ENCODE measurements around the gene CXCR4.

The CXCR4 gene

GRCh38 chr2:136127356-136127755 lies 9.4 kb upstream of the CXCR4 start:
- H3K4me3 ChIP-seq (ENCODE audit: low read length), result no peak overlapping the region
- no peak for TF ChIP-seq CTCF (conservative IDR thresholded peaks at IDR 0.05; ENCODE audit: low read length)
- no peak for DNase-seq (ENCODE audit: low read depth)

GRCh38 chr2:136126421-136126926 lies 8.5 kb upstream of the CXCR4 start:
- no peak overlapping the region for H3K4me3 ChIP-seq (ENCODE audit: low read length)
- DNase-seq (ENCODE audit: low read depth), result no peak
- TF ChIP-seq CTCF (conservative IDR thresholded peaks at IDR 0.05; ENCODE audit: low read length), result no peak

DNA sequence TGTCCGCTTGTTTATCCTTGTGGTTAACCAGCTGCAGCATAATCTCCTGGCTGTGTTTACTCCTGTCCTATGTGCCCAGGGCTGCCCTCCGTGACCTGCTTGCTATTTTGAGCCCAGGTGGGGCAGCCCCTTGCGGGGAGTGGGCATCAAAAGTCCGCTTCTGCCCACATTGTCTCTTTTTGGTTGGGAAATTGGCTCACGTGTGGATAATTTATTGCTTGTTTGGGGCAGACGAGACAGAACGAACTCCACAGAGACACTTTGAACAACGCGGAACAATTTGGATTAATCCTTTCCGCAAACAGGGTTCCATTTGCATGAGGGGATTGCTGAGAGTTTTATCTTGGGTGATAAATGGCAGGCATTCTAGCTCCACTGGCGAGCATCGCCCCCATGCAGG lies 8.1 kb upstream of the CXCR4 start:
- TF ChIP-seq CTCF (conservative IDR thresholded peaks at IDR 0.05; ENCODE audit: low read length), result no peak
- H3K4me3 ChIP-seq (ENCODE audit: low read length), result no peak overlapping the region
- DNase-seq (ENCODE audit: low read depth), result no peak

DNA sequence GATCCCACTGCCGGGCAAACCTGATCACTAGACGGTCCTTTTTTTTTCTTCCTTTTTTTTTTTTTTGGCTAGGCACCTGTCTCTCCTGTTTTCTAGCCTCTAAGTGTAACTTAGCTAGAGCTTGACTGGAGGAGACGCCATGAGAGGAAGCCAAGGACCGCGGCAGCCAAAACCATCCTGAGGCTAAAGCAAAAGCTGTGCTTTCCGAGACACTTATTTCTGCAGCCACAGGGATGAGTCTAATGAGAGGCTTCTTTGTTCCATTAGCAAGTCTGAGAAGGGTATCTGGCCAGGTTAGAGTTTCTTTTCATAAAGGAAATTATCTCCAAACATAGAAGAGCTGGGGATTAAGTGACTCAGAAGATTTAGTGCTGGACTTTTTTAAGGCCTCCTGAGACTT lies 7.3 kb upstream of the CXCR4 start:
- TF ChIP-seq CTCF (conservative IDR thresholded peaks at IDR 0.05; ENCODE audit: low read length), result no peak
- DNase-seq (ENCODE audit: low read depth), result no peak
- no peak overlapping the region for H3K4me3 ChIP-seq (ENCODE audit: low read length)

- no peak for DNase-seq (ENCODE audit: low read depth)
- no peak overlapping the region for H3K4me3 ChIP-seq (ENCODE audit: low read length)
- no peak for TF ChIP-seq CTCF (conservative IDR thresholded peaks at IDR 0.05; ENCODE audit: low read length)
These were observed 6.9 kb upstream of the CXCR4 start for GRCh38 chr2:136124805-136125204.

GRCh38 chr2:136122661-136123060 lies 4.7 kb upstream of the CXCR4 start:
- no peak overlapping the region for H3K4me3 ChIP-seq (ENCODE audit: low read length)
- no peak for TF ChIP-seq CTCF (conservative IDR thresholded peaks at IDR 0.05; ENCODE audit: low read length)
- DNase-seq (ENCODE audit: low read depth), result no peak

DNA sequence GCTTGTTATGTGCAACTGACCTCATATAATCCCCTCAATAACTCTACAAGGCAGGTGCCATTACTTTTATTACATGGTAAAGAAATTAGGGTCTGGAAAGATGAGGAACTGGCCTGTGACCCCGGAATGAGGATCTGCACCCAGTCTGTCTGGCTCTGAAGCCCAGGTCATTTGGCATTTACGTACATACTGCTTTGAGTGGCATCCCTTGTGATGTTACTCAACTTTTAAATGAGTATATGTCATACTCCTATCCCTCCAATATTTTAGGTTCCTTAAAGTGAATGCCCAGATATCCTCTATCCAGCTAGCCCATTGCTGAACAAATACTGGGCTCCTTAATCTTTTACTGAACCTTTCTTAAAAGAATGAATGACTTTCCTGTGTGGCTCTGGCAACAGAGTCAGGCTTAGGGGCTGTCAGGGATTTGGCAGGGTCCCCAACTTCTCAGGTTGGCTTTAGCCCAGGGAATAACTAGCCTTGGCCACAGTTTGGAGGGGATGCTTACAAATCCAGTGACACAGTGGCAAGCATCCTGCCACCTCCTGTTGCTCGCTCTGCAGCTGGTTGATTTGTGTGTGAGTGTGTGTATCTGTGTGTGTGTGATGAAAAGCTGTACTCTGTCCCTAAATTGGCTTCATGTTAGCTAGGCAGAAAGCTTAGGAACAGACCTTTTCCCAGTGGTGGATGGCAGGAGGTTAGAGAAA lies 3.4 kb upstream of the CXCR4 start:
- TF ChIP-seq CTCF (conservative IDR thresholded peaks at IDR 0.05; ENCODE audit: low read length), result no peak
- DNase-seq (ENCODE audit: low read depth), result no peak
- no peak overlapping the region for H3K4me3 ChIP-seq (ENCODE audit: low read length)
